DOHH2 (cell line): Measurements from ENCODE around the gene UBASH3A.
"Not testable (repeated sequence)": the region's sequence is repeated elsewhere in the genome, so short reads cannot be mapped to it uniquely, and the experiment has no call there.

ENCODE experiments used
- H3F3A ChIP-seq: fragments of 200-600 bp; sonication (generic), shearing (Covaris generic); 2 replicates; pipeline ENCODE4 v1.6.0; 2016; ENCODE audit warnings: antibody characterized with exemption, mild to moderate bottlenecking; ENCODE audit not compliant: control insufficient read depth, insufficient read depth
- H3K27ac ChIP-seq: fragments of 200-600 bp; sonication (generic); 2 replicates; pipeline ENCODE4 v1.5.1; 2014; ENCODE audit warnings: low read depth, mild to moderate bottlenecking, low read length, moderate library complexity
- H3K27me3 ChIP-seq: fragments of 200-600 bp; sonication (generic); 2 replicates; pipeline ENCODE4 v1.6.1; 2014; ENCODE audit warnings: mild to moderate bottlenecking, low read length, mixed read lengths; ENCODE audit not compliant: control insufficient read depth
- H3K36me3 ChIP-seq: fragments of 200-600 bp; sonication (generic); 2 replicates; pipeline ENCODE4 v1.6.1; 2014; ENCODE audit warnings: mild to moderate bottlenecking, low read length, moderate library complexity, mixed read lengths; ENCODE audit not compliant: control insufficient read depth
- H3K4me1 ChIP-seq: fragments of 200-600 bp; sonication (generic); 2 replicates; pipeline ENCODE4 v1.6.1; 2014; ENCODE audit warnings: mild to moderate bottlenecking, low read length, mixed read lengths; ENCODE audit not compliant: control insufficient read depth
- H3K4me2 ChIP-seq: fragments of 200-600 bp; sonication (generic); 2 replicates; pipeline ENCODE4 v1.6.0; 2014; ENCODE audit warnings: mild to moderate bottlenecking, low read length, moderate library complexity
- H3K4me3 ChIP-seq: fragments of 200-600 bp; sonication (generic); 2 replicates; pipeline ENCODE4 v1.5.1; 2014; ENCODE audit warnings: mild to moderate bottlenecking, low read length, mixed read lengths
- H3K79me2 ChIP-seq: fragments of 200-600 bp; sonication (generic); 2 replicates; pipeline ENCODE4 v1.6.1; 2014; ENCODE audit warnings: mild to moderate bottlenecking, low read length, mixed read lengths; ENCODE audit not compliant: control insufficient read depth
- H3K9me2 ChIP-seq: fragments of 200-600 bp; sonication (generic); replicated peaks from 2 replicates; pipeline ENCODE4 v1.6.1; 2014; ENCODE audit warnings: mild to moderate bottlenecking, low read length, mixed read lengths; ENCODE audit not compliant: control insufficient read depth
- H3K9me3 ChIP-seq: fragments of 200-600 bp; sonication (generic); 2 replicates; pipeline ENCODE4 v1.6.1; 2014; ENCODE audit warnings: antibody characterized with exemption, low read length, mixed read lengths; ENCODE audit not compliant: control insufficient read depth, insufficient read depth
- H4K20me1 ChIP-seq: fragments of 200-600 bp; sonication (generic); 2 replicates; pipeline ENCODE4 v1.6.0; 2014; ENCODE audit warnings: low read depth, mild to moderate bottlenecking, antibody characterized with exemption, low read length, moderate library complexity; ENCODE audit not compliant: control insufficient read depth, insufficient read depth
- CTCF ChIP-seq: fragments of 200-600 bp; sonication (generic); IDR thresholded peaks from one replicate; pipeline ENCODE4 v1.5.1; 2014; ENCODE audit warnings: antibody characterized with exemption, mild to moderate bottlenecking, low read depth, low read length; ENCODE audit not compliant: poor library complexity, severe bottlenecking
- EZH2phosphoT487 ChIP-seq: fragments of 200-600 bp; sonication (generic); IDR thresholded peaks from 2 replicates; pipeline ENCODE4 v1.6.1; 2017; ENCODE audit warnings: borderline replicate concordance, mild to moderate bottlenecking, antibody characterized with exemption, low read length, moderate library complexity, mixed read lengths

The UBASH3A gene

GRCh38 chr21:42468491-42469131 is 64.9 kb downstream of the UBASH3A start:
- Histone ChIP-seq H3K27me3 (no peaks in the 10 kb centered on the region), H3K36me3 (no peaks in the 10 kb centered on the region), H3K4me3 (peak overlapping the region; percentile 7; the same call in 1 of the 2 replicates), H3F3A (no peaks in the 10 kb centered on the region), H3K9me3 (no peaks in the 10 kb centered on the region), H3K27ac (no peak overlapping the region), H3K4me1 (peaks cover 66% of the 10 kb centered on the region), H3K9me2 (no peaks in the 10 kb centered on the region), H3K79me2 (no peaks in the 10 kb centered on the region), H4K20me1 (no peaks in the 10 kb centered on the region), H3K4me2 (peak overlapping the region; percentile 43)
- no peak for TF ChIP-seq CTCF
- no peak for TF ChIP-seq EZH2phosphoT487

DNA sequence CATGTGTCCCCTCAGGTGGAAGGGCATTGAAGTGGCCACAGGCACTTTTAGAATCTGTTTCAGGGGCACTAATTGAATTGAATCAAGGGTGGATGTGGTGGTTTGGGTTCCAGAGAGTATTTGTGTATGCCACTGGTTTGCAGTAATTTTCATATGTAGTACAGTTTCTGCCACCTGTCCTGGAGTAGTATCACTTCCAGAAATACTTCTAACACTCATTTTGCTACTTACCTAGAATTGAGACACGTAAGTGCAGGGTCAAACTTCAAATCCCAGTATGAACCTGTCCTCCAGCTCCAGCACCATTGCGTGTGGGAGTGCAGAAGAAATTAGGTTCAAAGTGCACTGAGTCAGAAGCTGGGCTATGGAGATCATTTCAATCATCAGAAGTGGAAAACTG is 65.6 kb downstream of the UBASH3A start:
- Histone ChIP-seq H3K4me3 (peak overlapping the region; percentile 7; the same call in 1 of the 2 replicates), H3K36me3 (no peaks in the 10 kb centered on the region), H3K4me2 (peak overlapping the region; percentile 43), H3K27ac (no peak overlapping the region), H4K20me1 (no peaks in the 10 kb centered on the region), H3K27me3 (no peaks in the 10 kb centered on the region), H3K9me3 (no peaks in the 10 kb centered on the region), H3F3A (no peaks in the 10 kb centered on the region), H3K9me2 (no peaks in the 10 kb centered on the region), H3K4me1 (peaks cover 59% of the 10 kb centered on the region), H3K79me2 (no peaks in the 10 kb centered on the region)
- no peak for TF ChIP-seq EZH2phosphoT487
- TF ChIP-seq CTCF = no peak

DNA sequence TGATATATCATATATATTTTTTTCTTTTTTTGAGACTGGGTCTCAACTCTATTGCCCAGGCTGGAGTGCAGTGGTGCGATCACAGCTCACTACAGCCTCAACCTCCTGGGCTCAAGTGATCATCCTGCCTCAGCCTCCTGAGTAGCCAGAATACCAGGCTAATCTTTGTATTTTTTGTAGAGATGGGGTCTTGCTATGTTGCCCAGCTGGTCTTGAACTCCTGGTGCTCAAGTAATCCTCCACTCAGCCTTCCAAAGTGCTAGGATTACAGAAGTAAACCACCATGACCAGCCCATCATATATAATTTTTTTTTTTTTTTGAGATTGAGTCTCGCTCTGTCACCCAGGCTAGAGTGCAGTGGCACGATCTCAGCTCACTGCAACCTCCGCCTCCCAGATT is 66.0 kb downstream of the UBASH3A start:
- not testable (repeated sequence) for H3K79me2 ChIP-seq, H3K9me2 ChIP-seq, H3K36me3 ChIP-seq, H3K9me3 ChIP-seq, H4K20me1 ChIP-seq, H3F3A ChIP-seq, H3K27me3 ChIP-seq, H3K4me3 ChIP-seq, H3K27ac ChIP-seq, H3K4me2 ChIP-seq
- H3K4me1 ChIP-seq = peaks cover 55% of the 10 kb centered on the region

GRCh38 chr21:42471206-42471605 is 67.5 kb downstream of the UBASH3A start:
- Histone ChIP-seq H3K4me1 (peaks cover 42% of the 10 kb centered on the region), H3K4me3 (no peak overlapping the region), H3K9me3 (no peaks in the 10 kb centered on the region), H3K27ac (no peak overlapping the region), H3K4me2 (peak overlapping the region; percentile 32; the same call in 1 of the 2 replicates), H3F3A (no peaks in the 10 kb centered on the region), H3K79me2 (no peaks in the 10 kb centered on the region), H3K9me2 (no peaks in the 10 kb centered on the region), H4K20me1 (no peaks in the 10 kb centered on the region), H3K27me3 (no peaks in the 10 kb centered on the region), H3K36me3 (no peaks in the 10 kb centered on the region)
- TF ChIP-seq EZH2phosphoT487 = no peak
- TF ChIP-seq CTCF = no peak
